Gastrocnemius medialis (tissue), 4 donors: ENCODE measurements around the gene HSPB2. TPM values are rescaled to one million over a fixed set of nuclear protein-coding genes. Genes with fewer than 3 reads are reported as not detected.
A peak's percentile ranks its signal among the peaks of the same experiment; 100 is the strongest.

Experiments used
- ATAC-seq, 2 donors: fragments of 150-250 bp; one replicate each; pipeline ENCODE4 v1.9.1; 2016
- DNase-seq, 2 donors: peaks; one replicate each; pipeline ENCODE4 v3.0.0-alpha.2; 2019
- H3K27ac ChIP-seq, 4 donors: fragments of 200-600 bp; sonication (generic); 1 replicate in 1 of 4; 2 replicates in 3 of 4; pipeline ENCODE4 v1.5.1; 2016 to 2018; ENCODE audit warnings: mild to moderate bottlenecking in 2 of 4, moderate library complexity in 1 of 4
- H3K27me3 ChIP-seq, 3 donors: fragments of 200-600 bp; sonication (generic) in 2 of 3; 1 replicate in 1 of 3; 2 replicates in 2 of 3; pipeline versions ENCODE4 v1.5.1 to v1.6.0; 2016 to 2019; ENCODE audit warnings: mild to moderate bottlenecking in 1 of 3, moderate library complexity in 1 of 3
- H3K36me3 ChIP-seq, 2 donors: fragments of 200-600 bp; sonication (generic) in 1 of 2; one replicate each; pipeline ENCODE4 v1.5.1; 2017 to 2018
- H3K4me1 ChIP-seq, 2 donors: fragments of 200-600 bp; sonication (generic) in 1 of 2; one replicate each; pipeline ENCODE4 v1.5.1; 2016 to 2017; ENCODE audit warnings: mild to moderate bottlenecking in 2 of 2
- H3K4me3 ChIP-seq, 4 donors: fragments of 200-600 bp; sonication (generic) in 3 of 4; 1 replicate in 1 of 4; 2 replicates in 3 of 4; pipeline ENCODE4 v1.5.1; 2016 to 2019; ENCODE audit warnings: mild to moderate bottlenecking in 2 of 4
- H3K9me3 ChIP-seq, 3 donors: fragments of 200-600 bp; sonication (generic) in 2 of 3; 1 replicate in 1 of 3; 2 replicates in 2 of 3; pipeline ENCODE4 v1.5.1; 2016 to 2019
- CTCF ChIP-seq, 5 experiments: fragments of 450-650 bp in 3 of 5; fragments of 200-600 bp in 2 of 5; sonication (generic) in 2 of 5; IDR thresholded peaks in 4 of 5; conservative IDR thresholded peaks in 1 of 5; 1 replicate in 4 of 5; 2 replicates in 1 of 5; pipeline ENCODE4 v1.5.1; 2016 to 2019; ENCODE audit warnings: antibody characterized with exemption in 5 of 5, mild to moderate bottlenecking in 3 of 5, moderate library complexity in 3 of 5
- POLR2A ChIP-seq, 2 donors: fragments of 450-650 bp; IDR thresholded peaks; one replicate each; pipeline ENCODE4 v1.6.1; 2017; ENCODE audit warnings: antibody characterized with exemption in 2 of 2, mild to moderate bottlenecking in 2 of 2, moderate library complexity in 2 of 2
- in situ Hi-C, 4 donors: fragments of 200-750 bp; cut with MboI; loops; one replicate each; pipeline versions ENCODE4 v1.15.0 to v1.8.0; 2017; ENCODE audit warnings: low sequenced_read_pairs in 4 of 4
- intact Hi-C: fragments of 100-400 bp; cut with DNase I; formaldehyde crosslinking; loops from one replicate; pipeline ENCODE4 v1.15.1; 2023; ENCODE audit warnings: low total_unique reads
- total RNA-seq, 4 donors: library from RNA; depleted of rRNA; stranded (reverse); fragments of >200 nt; gene quantifications; one replicate each; pipeline versions ENCODE4 v1.1.0 to v1.2.3, GENCODE V29; 2016

HSPB2 gene
- total RNA-seq, 4 donors from 2014 or later = 0.41 to 4.6 (median 2.4) TPM

GRCh38 chr11:111954154-111954553 is 41.6 kb downstream of the HSPB2 start:
- Histone ChIP-seq H3K27ac (no peak overlapping the region), H3K36me3 (no peaks in the 10 kb centered on the region), H3K4me1 (peaks cover 8 to 13% of the 10 kb centered on the region in 2 donors), H3K4me3 (no peak overlapping the region), H3K9me3 (no peaks in the 10 kb centered on the region), H3K27me3 (no peaks in the 10 kb centered on the region)
- TF ChIP-seq POLR2A (IDR thresholded peaks at IDR 0.05) = no peak
- in situ Hi-C loops = no loop called here
- intact Hi-C loops = no loop called here
- DNase-seq = no peak
- ATAC-seq = no peak

- Histone ChIP-seq H3K27ac (peak overlapping the region; percentile 59 to 77 (median 66)), H3K36me3 (no peaks in the 10 kb centered on the region), H3K4me1 (peaks cover 8 to 13% of the 10 kb centered on the region in 2 donors), H3K9me3 (no peaks in the 10 kb centered on the region), H3K27me3 (no peaks in the 10 kb centered on the region), H3K4me3 (no peak overlapping the region)
- peak; percentile 27 to 30 for TF ChIP-seq POLR2A (IDR thresholded peaks at IDR 0.05)
- TF ChIP-seq CTCF (IDR thresholded peaks at IDR 0.05 in 4 of 5, conservative IDR thresholded peaks at IDR 0.05 in 1 of 5) = no peak
- ATAC-seq (peak; percentile 91 to 95), DNase-seq (peak; percentile 66 to 80)
- intact Hi-C loops (loop anchor here (1.0 kb wide), 1 partner anchor 16 kb away; no protein-coding TSS in a partner anchor), in situ Hi-C loops (no loop called here)
Observed at GRCh38 chr11:111957663-111958444, 45.3 kb downstream of the HSPB2 start.

- intact Hi-C loops = no loop called here
- Histone ChIP-seq H3K27me3 (no peaks in the 10 kb centered on the region), H3K4me1 (peaks cover 8 to 13% of the 10 kb centered on the region in 2 donors), H3K9me3 (no peaks in the 10 kb centered on the region), H3K4me3 (no peak overlapping the region), H3K27ac (peak overlapping the region; percentile 35 to 75 (median 60)), H3K36me3 (no peaks in the 10 kb centered on the region)
- in situ Hi-C loops = no loop called here
- DNase-seq (peak; percentile 76 to 88), ATAC-seq (peak; percentile 76 to 90)
- TF ChIP-seq POLR2A (IDR thresholded peaks at IDR 0.05) = peak; percentile 33 to 46
- TF ChIP-seq CTCF (IDR thresholded peaks at IDR 0.05 in 4 of 5, conservative IDR thresholded peaks at IDR 0.05 in 1 of 5) = no peak
Observed at GRCh38 chr11:111960916-111961315, 48.4 kb downstream of the HSPB2 start.

GRCh38 chr11:111961389-111962300 is 49.1 kb downstream of the HSPB2 start:
- in situ Hi-C loops (no loop called here), intact Hi-C loops (no loop called here)
- H3K27ac ChIP-seq = peak overlapping the region in 3 of 4 donors; percentile 59 to 75 (median 60)
- no peaks in the 10 kb centered on the region for H3K27me3 ChIP-seq
- no peaks in the 10 kb centered on the region for H3K36me3 ChIP-seq
- no peaks in the 10 kb centered on the region for H3K9me3 ChIP-seq
- TF ChIP-seq CTCF (IDR thresholded peaks at IDR 0.05 in 4 of 5, conservative IDR thresholded peaks at IDR 0.05 in 1 of 5) = no peak
- no peak for TF ChIP-seq POLR2A (IDR thresholded peaks at IDR 0.05)
- DNase-seq = no peak
- peaks cover 8 to 13% of the 10 kb centered on the region in 2 donors for H3K4me1 ChIP-seq
- no peak overlapping the region for H3K4me3 ChIP-seq
- no peak for ATAC-seq

Other genes starting within 250 kb of the HSPB2 start
- gene PPP2R1B, start 146.3 kb upstream of the HSPB2 start, total RNA-seq = 10 to 100 TPM in 2 of 4 donors, 1 to 10 TPM in 2; 7.3 to 16.0 (median 9.4) TPM
- gene ALG9, start 41.2 kb upstream of the HSPB2 start, total RNA-seq = 10 to 100 TPM; 10.3 to 22.5 (median 14.9) TPM
- under 1 TPM; 0.11 to 0.91 (median 0.29) TPM for gene FDXACB1, start 33.6 kb upstream of the HSPB2 start, total RNA-seq
- gene CFAP68, start 33.2 kb upstream of the HSPB2 start, total RNA-seq = 10 to 100 TPM in 2 of 4 donors, 1 to 10 TPM in 2; 8.2 to 20.9 (median 9.8) TPM
- 1,000 to 10,000 TPM in 2 of 4 donors, 100 to 1,000 TPM in 2; 763 to 2,291 (median 1,427) TPM for gene CRYAB, start 964 bp upstream of the HSPB2 start, total RNA-seq
- gene C11orf52, start 6.2 kb downstream of the HSPB2 start, total RNA-seq = 10 to 100 TPM in 2 of 4 donors, 1 to 10 TPM in 2; 6.3 to 23.8 (median 11.9) TPM
- gene DIXDC1, start 24.6 kb downstream of the HSPB2 start, total RNA-seq = 10 to 100 TPM in 1 of 4 donors, 1 to 10 TPM in 3; 1.9 to 10.4 (median 5.0) TPM
- 100 to 1,000 TPM in 1 of 4 donors, 10 to 100 TPM in 3; 60.1 to 117 (median 67.8) TPM for gene DLAT, start 112.7 kb downstream of the HSPB2 start, total RNA-seq
- 1 to 10 TPM in 2 of 4 donors, under 1 TPM in 2; 0.42 to 1.6 (median 0.92) TPM for gene PIH1D2, start 161.3 kb downstream of the HSPB2 start, total RNA-seq
- 10 to 100 TPM in 2 of 4 donors, 1 to 10 TPM in 2; 4.0 to 10.5 (median 9.0) TPM for gene NKAPD1, start 161.6 kb downstream of the HSPB2 start, total RNA-seq
- 10 to 100 TPM; 60.3 to 93.2 (median 69.4) TPM for gene TIMM8B, start 174.0 kb downstream of the HSPB2 start, total RNA-seq
- 100 to 1,000 TPM; 170 to 261 (median 202) TPM for gene SDHD, start 174.1 kb downstream of the HSPB2 start, total RNA-seq